WTC11 (cell line): Measurements from ENCODE around the gene PNPO. TPM values are rescaled to one million over a fixed set of nuclear protein-coding genes. Genes with fewer than 3 reads are reported as not detected.

ENCODE experiments used
- ATAC-seq: fragments of 200-7000 bp; cut with Tn5 transposase; 2 replicates; pipeline ENCODE4 v1.10.0; 2021; ENCODE audit warnings: mild to moderate bottlenecking, moderate library complexity
- CTCF ChIA-PET: fragments of 300-600 bp; sonication (Branson Sonifier 250); formaldehyde crosslinking; loops from one replicate; lab custom pipeline; 2021; ENCODE audit warnings: antibody characterized with exemption; lab: Charles Lee
- POLR2A ChIA-PET: fragments of 350-600 bp; sonication (Branson Sonifier 250); formaldehyde crosslinking; loops from one replicate; lab custom pipeline; 2021; ENCODE audit warnings: antibody characterized with exemption; lab: Charles Lee
- DNase-seq: peaks from one replicate; pipeline ENCODE4 v3.0.0; 2021; ENCODE audit warnings: low spot score
- H3K27ac Mint-ChIP-seq: 2 replicates; pipeline ENCODE4 v1.8.0; 2021; ENCODE audit warnings: mixed read lengths
- H3K27me3 Mint-ChIP-seq: 2 replicates; pipeline ENCODE4 v1.8.0; 2021; ENCODE audit warnings: low read depth, mild to moderate bottlenecking, moderate library complexity, mixed read lengths
- H3K36me3 Mint-ChIP-seq: 2 replicates; pipeline ENCODE4 v1.8.0; 2021; ENCODE audit warnings: mixed read lengths
- H3K4me1 Mint-ChIP-seq: 2 replicates; pipeline ENCODE4 v1.8.0; 2022; ENCODE audit warnings: mixed read lengths
- H3K4me3 Mint-ChIP-seq: 2 replicates; pipeline ENCODE4 v1.8.0; 2021; ENCODE audit warnings: mild to moderate bottlenecking, moderate library complexity, mixed read lengths
- H3K9me3 Mint-ChIP-seq: 2 replicates; pipeline ENCODE4 v1.8.0; 2021; ENCODE audit warnings: mixed read lengths
- CBFB ChIP-seq: sonication (generic); formaldehyde crosslinking; IDR thresholded peaks from 2 replicates; pipeline ENCODE4 v1.8.1; 2022; ENCODE audit warnings: mild to moderate bottlenecking, low read depth, missing genetic modification reagents
- CTCF ChIP-seq: fragments of 200-600 bp; IDR thresholded peaks from 2 replicates; pipeline ENCODE4 v1.8.0; 2022; ENCODE audit warnings: antibody characterized with exemption
- EMX1 ChIP-seq: fragments of 250-450 bp; sonication (Bioruptor Pico); IDR thresholded peaks from 2 replicates; pipeline ENCODE4 v1.8.0; 2021; ENCODE audit warnings: mild to moderate bottlenecking
- FOXJ3 ChIP-seq: sonication (generic); formaldehyde crosslinking; IDR thresholded peaks from 2 replicates; pipeline ENCODE4 v1.9.0; 2021; ENCODE audit warnings: missing genetic modification reagents, mild to moderate bottlenecking, borderline replicate concordance
- GRHL2 ChIP-seq: fragments of 250-450 bp; sonication (Bioruptor Pico); IDR thresholded peaks from 2 replicates; pipeline ENCODE4 v1.8.0; 2022; ENCODE audit warnings: mild to moderate bottlenecking, moderate library complexity; ENCODE audit not compliant: insufficient replicate concordance, severe bottlenecking
- JUN ChIP-seq: sonication (generic); formaldehyde crosslinking; IDR thresholded peaks from 2 replicates; pipeline ENCODE4 v1.8.0; 2023; ENCODE audit warnings: mild to moderate bottlenecking, missing genetic modification reagents
- MXD4 ChIP-seq: fragments of 250-450 bp; sonication (Bioruptor Pico); IDR thresholded peaks from 2 replicates; pipeline ENCODE4 v1.8.0; 2021; ENCODE audit warnings: mild to moderate bottlenecking, moderate library complexity, borderline replicate concordance
- NFYB ChIP-seq: sonication (generic); formaldehyde crosslinking; conservative IDR thresholded peaks from 2 replicates; pipeline ENCODE4 v1.8.0; 2022; ENCODE audit warnings: low read depth, missing genetic modification reagents
- PRDM15 ChIP-seq: sonication (generic); formaldehyde crosslinking; IDR thresholded peaks from 2 replicates; pipeline ENCODE4 v1.8.0; 2022; ENCODE audit warnings: missing genetic modification reagents
- SP1 ChIP-seq: sonication (generic); formaldehyde crosslinking; conservative IDR thresholded peaks from 2 replicates; pipeline ENCODE4 v1.8.1; 2022; ENCODE audit warnings: missing genetic modification reagents
- ZNF138 ChIP-seq: sonication (generic); formaldehyde crosslinking; conservative IDR thresholded peaks from 2 replicates; pipeline ENCODE4 v1.8.1; 2022; ENCODE audit warnings: mild to moderate bottlenecking, moderate library complexity, missing genetic modification reagents
- ZNF263 ChIP-seq: sonication (generic); formaldehyde crosslinking; IDR thresholded peaks from 2 replicates; pipeline ENCODE4 v1.8.1; 2022; ENCODE audit warnings: low read depth, mild to moderate bottlenecking, moderate library complexity, missing genetic modification reagents
- ZNF317 ChIP-seq: sonication (generic); formaldehyde crosslinking; IDR thresholded peaks from 2 replicates; pipeline ENCODE4 v1.8.1; 2023; ENCODE audit warnings: low read depth, mild to moderate bottlenecking, moderate library complexity, missing genetic modification reagents, borderline replicate concordance
- total RNA-seq: library from RNA; stranded (reverse); gene quantifications from 3 replicates; pipeline ENCODE4 v1.2.3, GENCODE V29; 2021
- TF ChIP-seq, protein P1 (sequence below): sonication (generic); formaldehyde crosslinking; IDR thresholded peaks from 2 replicates; pipeline ENCODE4 v1.8.0; 2022; ENCODE audit warnings: mild to moderate bottlenecking, missing genetic modification reagents
- TF ChIP-seq, protein P2 (sequence below): sonication (generic); formaldehyde crosslinking; IDR thresholded peaks from 2 replicates; pipeline ENCODE4 v1.8.1; 2022; ENCODE audit warnings: mild to moderate bottlenecking, moderate library complexity, missing genetic modification reagents
- TF ChIP-seq, protein P3 (sequence below): sonication (generic); formaldehyde crosslinking; IDR thresholded peaks from 2 replicates; pipeline ENCODE4 v1.8.1; 2022; ENCODE audit warnings: low read depth, mild to moderate bottlenecking, moderate library complexity, missing genetic modification reagents, borderline replicate concordance
- TF ChIP-seq, protein P4 (sequence below): sonication (generic); formaldehyde crosslinking; IDR thresholded peaks from 2 replicates; pipeline ENCODE4 v1.8.1; 2023; ENCODE audit warnings: mild to moderate bottlenecking, moderate library complexity, missing genetic modification reagents
- TF ChIP-seq, protein P5 (sequence below): sonication (generic); formaldehyde crosslinking; IDR thresholded peaks from 2 replicates; pipeline ENCODE4 v1.8.1; 2022; ENCODE audit warnings: mild to moderate bottlenecking, missing genetic modification reagents, moderate library complexity, borderline replicate concordance
- TF ChIP-seq, protein P6 (sequence below): fragments of 250-450 bp; sonication (Bioruptor Pico); IDR thresholded peaks from 2 replicates; pipeline ENCODE4 v1.9.0; 2021; ENCODE audit warnings: mild to moderate bottlenecking, borderline replicate concordance

PNPO gene
- total RNA-seq, 1 experiment from 2014 or later: 12.2 TPM

DNA sequence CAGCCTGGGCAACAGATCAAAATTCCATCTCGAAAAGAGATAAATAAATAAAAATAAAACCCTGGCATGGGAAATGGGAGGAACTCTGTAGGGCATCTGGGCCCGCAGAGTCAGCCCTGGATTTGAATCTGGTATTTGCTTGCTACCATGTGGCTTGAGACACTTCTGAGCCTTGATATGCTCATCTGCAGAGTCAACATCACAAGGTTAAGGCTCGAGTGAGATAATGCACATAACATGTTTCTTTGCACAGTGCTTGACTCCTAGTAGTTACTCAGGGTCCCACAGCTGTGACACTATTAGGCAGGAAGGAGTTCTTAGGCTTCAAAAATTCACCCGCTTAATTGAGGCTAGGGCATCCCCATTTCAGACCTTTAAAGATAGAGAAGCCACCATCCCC, 50.8 kb downstream of the PNPO start:
- DNase-seq (no peak), ATAC-seq (no peak)
- H3K27me3 Mint-ChIP-seq: no peaks in the 10 kb centered on the region
- H3K4me3 Mint-ChIP-seq: no peak overlapping the region
- TF ChIP-seq PRDM15: no peak
- no peak for TF ChIP-seq MXD4 (CRISPR knock-in tag)
- no peak for TF ChIP-seq SP1 (CRISPR knock-in tag)
- no peak for TF ChIP-seq FOXJ3 (CRISPR knock-in tag)
- TF ChIP-seq GRHL2 (CRISPR knock-in tag): no peak
- no peak for TF ChIP-seq ZNF263 (CRISPR knock-in tag)
- TF ChIP-seq ZNF317: no peak
- no peaks in the 10 kb centered on the region for H3K36me3 Mint-ChIP-seq
- ChIA-PET POLR2A (no interaction called here), CTCF (interaction anchor here (1.2 to 2.0 kb wide), 3 partner anchors 12 to 45 kb away, joined by 3 to 9 read pairs (median 5); no protein-coding TSS in a partner anchor)
- no peaks in the 10 kb centered on the region for H3K9me3 Mint-ChIP-seq
- no peak overlapping the region for H3K27ac Mint-ChIP-seq
- peaks cover 59% of the 10 kb centered on the region for H3K4me1 Mint-ChIP-seq

- Mint-ChIP-seq H3K27ac (no peak overlapping the region), H3K4me3 (no peak overlapping the region), H3K27me3 (no peaks in the 10 kb centered on the region), H3K9me3 (no peaks in the 10 kb centered on the region), H3K4me1 (peaks cover 51% of the 10 kb centered on the region), H3K36me3 (no peaks in the 10 kb centered on the region)
- ATAC-seq: no peak
- ChIA-PET CTCF (interaction anchor here (0.6 to 3.1 kb wide), 7 partner anchors 9 to 152 kb away, joined by 3 to 18 read pairs (median 4); partner anchors contain the start of gene SCRN2), POLR2A (no interaction called here)
- no peak for DNase-seq
- TF ChIP-seq NFYB (CRISPR knock-in tag) (no peak), ZNF317 (no peak), CTCF (no peak), SP1 (CRISPR knock-in tag) (no peak), EMX1 (no peak), ZNF138 (CRISPR knock-in tag) (no peak), JUN (no peak), CBFB (no peak)
- TF ChIP-seq, protein P1, sequence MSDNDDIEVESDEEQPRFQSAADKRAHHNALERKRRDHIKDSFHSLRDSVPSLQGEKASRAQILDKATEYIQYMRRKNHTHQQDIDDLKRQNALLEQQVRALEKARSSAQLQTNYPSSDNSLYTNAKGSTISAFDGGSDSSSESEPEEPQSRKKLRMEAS (CRISPR knock-in tag): no peak
- TF ChIP-seq, protein P2, sequence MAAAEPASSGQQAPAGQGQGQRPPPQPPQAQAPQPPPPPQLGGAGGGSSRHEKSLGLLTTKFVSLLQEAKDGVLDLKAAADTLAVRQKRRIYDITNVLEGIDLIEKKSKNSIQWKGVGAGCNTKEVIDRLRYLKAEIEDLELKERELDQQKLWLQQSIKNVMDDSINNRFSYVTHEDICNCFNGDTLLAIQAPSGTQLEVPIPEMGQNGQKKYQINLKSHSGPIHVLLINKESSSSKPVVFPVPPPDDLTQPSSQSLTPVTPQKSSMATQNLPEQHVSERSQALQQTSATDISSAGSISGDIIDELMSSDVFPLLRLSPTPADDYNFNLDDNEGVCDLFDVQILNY (CRISPR knock-in tag): no peak
- TF ChIP-seq, protein P3, sequence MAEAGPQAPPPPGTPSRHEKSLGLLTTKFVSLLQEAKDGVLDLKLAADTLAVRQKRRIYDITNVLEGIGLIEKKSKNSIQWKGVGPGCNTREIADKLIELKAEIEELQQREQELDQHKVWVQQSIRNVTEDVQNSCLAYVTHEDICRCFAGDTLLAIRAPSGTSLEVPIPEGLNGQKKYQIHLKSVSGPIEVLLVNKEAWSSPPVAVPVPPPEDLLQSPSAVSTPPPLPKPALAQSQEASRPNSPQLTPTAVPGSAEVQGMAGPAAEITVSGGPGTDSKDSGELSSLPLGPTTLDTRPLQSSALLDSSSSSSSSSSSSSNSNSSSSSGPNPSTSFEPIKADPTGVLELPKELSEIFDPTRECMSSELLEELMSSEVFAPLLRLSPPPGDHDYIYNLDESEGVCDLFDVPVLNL (CRISPR knock-in tag): no peak
- TF ChIP-seq, protein P4, sequence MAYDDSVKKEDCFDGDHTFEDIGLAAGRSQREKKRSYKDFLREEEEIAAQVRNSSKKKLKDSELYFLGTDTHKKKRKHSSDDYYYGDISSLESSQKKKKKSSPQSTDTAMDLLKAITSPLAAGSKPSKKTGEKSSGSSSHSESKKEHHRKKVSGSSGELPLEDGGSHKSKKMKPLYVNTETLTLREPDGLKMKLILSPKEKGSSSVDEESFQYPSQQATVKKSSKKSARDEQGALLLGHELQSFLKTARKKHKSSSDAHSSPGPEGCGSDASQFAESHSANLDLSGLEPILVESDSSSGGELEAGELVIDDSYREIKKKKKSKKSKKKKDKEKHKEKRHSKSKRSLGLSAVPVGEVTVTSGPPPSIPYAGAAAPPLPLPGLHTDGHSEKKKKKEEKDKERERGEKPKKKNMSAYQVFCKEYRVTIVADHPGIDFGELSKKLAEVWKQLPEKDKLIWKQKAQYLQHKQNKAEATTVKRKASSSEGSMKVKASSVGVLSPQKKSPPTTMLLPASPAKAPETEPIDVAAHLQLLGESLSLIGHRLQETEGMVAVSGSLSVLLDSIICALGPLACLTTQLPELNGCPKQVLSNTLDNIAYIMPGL (CRISPR knock-in tag): no peak
- TF ChIP-seq, protein P5, sequence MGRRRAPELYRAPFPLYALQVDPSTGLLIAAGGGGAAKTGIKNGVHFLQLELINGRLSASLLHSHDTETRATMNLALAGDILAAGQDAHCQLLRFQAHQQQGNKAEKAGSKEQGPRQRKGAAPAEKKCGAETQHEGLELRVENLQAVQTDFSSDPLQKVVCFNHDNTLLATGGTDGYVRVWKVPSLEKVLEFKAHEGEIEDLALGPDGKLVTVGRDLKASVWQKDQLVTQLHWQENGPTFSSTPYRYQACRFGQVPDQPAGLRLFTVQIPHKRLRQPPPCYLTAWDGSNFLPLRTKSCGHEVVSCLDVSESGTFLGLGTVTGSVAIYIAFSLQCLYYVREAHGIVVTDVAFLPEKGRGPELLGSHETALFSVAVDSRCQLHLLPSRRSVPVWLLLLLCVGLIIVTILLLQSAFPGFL (CRISPR knock-in tag): no peak
- TF ChIP-seq, protein P6, sequence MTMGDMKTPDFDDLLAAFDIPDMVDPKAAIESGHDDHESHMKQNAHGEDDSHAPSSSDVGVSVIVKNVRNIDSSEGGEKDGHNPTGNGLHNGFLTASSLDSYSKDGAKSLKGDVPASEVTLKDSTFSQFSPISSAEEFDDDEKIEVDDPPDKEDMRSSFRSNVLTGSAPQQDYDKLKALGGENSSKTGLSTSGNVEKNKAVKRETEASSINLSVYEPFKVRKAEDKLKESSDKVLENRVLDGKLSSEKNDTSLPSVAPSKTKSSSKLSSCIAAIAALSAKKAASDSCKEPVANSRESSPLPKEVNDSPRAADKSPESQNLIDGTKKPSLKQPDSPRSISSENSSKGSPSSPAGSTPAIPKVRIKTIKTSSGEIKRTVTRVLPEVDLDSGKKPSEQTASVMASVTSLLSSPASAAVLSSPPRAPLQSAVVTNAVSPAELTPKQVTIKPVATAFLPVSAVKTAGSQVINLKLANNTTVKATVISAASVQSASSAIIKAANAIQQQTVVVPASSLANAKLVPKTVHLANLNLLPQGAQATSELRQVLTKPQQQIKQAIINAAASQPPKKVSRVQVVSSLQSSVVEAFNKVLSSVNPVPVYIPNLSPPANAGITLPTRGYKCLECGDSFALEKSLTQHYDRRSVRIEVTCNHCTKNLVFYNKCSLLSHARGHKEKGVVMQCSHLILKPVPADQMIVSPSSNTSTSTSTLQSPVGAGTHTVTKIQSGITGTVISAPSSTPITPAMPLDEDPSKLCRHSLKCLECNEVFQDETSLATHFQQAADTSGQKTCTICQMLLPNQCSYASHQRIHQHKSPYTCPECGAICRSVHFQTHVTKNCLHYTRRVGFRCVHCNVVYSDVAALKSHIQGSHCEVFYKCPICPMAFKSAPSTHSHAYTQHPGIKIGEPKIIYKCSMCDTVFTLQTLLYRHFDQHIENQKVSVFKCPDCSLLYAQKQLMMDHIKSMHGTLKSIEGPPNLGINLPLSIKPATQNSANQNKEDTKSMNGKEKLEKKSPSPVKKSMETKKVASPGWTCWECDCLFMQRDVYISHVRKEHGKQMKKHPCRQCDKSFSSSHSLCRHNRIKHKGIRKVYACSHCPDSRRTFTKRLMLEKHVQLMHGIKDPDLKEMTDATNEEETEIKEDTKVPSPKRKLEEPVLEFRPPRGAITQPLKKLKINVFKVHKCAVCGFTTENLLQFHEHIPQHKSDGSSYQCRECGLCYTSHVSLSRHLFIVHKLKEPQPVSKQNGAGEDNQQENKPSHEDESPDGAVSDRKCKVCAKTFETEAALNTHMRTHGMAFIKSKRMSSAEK (CRISPR knock-in tag): no peak
Observed at GRCh38 chr17:47993031-47993564, 51.7 kb downstream of the PNPO start.
